ENCODE results near the gene ZFAND3.

DNA sequence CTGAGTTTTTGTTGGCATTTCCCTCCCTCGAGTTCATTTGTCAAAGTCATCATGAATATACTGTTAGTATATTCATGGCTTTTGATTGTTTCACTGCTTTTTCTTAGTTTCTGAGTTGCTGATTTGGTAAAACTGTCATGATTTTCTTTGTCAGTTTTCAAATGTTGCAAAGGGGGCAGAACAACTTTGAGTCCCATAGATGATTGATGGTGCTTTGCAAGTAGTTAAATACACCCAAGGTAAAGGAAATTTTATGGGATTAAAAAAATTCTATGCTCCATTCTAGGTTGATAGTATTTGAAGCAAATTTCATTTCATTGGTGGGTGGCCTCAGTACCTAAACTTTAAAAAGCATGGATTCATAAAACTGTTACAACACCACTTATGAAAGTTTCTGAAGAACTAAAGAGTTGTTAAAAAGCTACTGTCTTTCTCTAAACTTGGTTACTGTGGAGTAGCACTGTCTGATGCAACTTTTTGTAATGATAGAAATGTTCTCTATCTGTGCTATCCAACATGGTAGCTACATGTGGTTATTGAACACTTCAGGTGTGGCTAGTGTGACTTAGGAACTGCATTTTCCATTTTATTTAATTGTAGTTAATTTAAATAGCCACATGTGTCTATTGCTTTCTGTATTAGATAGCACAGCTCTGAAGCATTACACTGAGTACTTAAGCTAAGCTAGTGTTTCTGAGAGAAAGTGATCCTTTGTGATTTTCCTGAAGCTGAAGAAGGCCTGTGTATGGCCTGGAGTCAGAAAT, 153.6 kb downstream of the ZFAND3 start:
- no peak for TF ChIP-seq EZH2 (IDR thresholded peaks at IDR 0.05; ENCODE audit: low read length, unreplicated experiment)
- TF ChIP-seq, protein P1, sequence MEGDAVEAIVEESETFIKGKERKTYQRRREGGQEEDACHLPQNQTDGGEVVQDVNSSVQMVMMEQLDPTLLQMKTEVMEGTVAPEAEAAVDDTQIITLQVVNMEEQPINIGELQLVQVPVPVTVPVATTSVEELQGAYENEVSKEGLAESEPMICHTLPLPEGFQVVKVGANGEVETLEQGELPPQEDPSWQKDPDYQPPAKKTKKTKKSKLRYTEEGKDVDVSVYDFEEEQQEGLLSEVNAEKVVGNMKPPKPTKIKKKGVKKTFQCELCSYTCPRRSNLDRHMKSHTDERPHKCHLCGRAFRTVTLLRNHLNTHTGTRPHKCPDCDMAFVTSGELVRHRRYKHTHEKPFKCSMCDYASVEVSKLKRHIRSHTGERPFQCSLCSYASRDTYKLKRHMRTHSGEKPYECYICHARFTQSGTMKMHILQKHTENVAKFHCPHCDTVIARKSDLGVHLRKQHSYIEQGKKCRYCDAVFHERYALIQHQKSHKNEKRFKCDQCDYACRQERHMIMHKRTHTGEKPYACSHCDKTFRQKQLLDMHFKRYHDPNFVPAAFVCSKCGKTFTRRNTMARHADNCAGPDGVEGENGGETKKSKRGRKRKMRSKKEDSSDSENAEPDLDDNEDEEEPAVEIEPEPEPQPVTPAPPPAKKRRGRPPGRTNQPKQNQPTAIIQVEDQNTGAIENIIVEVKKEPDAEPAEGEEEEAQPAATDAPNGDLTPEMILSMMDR (conservative IDR thresholded peaks at IDR 0.05; ENCODE audit: low read depth, low read length): no peak

All from PC-3 (cell line).